GM12874 (cell line): ENCODE measurements around the gene IGHMBP2.

Experiments
- TF ChIP-seq, protein P1 (sequence below): IDR thresholded peaks from 2 replicates; pipeline ENCODE4 v1.5.1; 2011; ENCODE audit warnings: low read depth, mild to moderate bottlenecking, control low read depth, low read length, moderate library complexity; ENCODE audit not compliant: insufficient read depth

Gene IGHMBP2

DNA sequence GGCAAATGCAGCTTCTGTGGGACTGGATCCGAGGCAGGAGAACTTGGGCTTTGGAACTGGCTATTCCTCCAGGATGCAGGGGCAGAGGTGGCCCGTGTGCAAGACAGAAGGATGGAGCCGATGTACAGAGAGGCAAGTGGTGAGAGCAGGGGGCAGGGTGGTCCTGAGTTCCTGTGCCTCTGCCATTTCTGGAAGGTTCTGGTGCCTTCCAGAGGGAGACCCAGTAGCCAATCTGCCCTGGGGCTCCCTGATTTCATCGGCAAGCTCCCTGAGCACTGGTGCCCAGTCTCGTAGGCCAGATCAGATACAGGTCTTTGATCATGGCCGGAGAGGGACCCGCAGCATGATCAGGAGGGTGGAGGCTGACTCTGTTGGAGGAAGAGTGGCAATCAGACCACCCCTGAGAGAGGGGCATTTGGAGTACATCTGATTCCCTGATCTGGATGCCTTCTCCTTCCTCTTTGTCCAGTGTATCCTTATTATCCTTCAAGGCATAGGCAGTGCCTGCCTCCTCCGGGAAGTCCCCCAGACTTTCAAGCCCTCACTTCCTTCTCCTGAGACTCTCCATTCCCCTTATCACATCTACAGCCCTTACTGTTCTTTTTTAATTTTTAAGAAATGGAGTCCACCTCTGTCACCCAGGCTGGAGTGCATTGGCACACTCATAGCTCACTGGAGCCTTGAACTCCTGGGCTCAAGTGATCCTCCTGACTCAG lies 67.4 kb downstream of the IGHMBP2 start:
- TF ChIP-seq, protein P1, sequence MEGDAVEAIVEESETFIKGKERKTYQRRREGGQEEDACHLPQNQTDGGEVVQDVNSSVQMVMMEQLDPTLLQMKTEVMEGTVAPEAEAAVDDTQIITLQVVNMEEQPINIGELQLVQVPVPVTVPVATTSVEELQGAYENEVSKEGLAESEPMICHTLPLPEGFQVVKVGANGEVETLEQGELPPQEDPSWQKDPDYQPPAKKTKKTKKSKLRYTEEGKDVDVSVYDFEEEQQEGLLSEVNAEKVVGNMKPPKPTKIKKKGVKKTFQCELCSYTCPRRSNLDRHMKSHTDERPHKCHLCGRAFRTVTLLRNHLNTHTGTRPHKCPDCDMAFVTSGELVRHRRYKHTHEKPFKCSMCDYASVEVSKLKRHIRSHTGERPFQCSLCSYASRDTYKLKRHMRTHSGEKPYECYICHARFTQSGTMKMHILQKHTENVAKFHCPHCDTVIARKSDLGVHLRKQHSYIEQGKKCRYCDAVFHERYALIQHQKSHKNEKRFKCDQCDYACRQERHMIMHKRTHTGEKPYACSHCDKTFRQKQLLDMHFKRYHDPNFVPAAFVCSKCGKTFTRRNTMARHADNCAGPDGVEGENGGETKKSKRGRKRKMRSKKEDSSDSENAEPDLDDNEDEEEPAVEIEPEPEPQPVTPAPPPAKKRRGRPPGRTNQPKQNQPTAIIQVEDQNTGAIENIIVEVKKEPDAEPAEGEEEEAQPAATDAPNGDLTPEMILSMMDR: no peak

- TF ChIP-seq, protein P1: no peak
Observed at GRCh38 chr11:68973219-68973618, 69.5 kb downstream of the IGHMBP2 start.

GRCh38 chr11:68974421-68975194 lies 70.9 kb downstream of the IGHMBP2 start:
- TF ChIP-seq, protein P1: no peak

- TF ChIP-seq, protein P1: no peak
Observed at GRCh38 chr11:68976095-68976494, 72.4 kb downstream of the IGHMBP2 start.

GRCh38 chr11:68976563-68976962 lies 72.9 kb downstream of the IGHMBP2 start:
- TF ChIP-seq, protein P1: no peak

DNA sequence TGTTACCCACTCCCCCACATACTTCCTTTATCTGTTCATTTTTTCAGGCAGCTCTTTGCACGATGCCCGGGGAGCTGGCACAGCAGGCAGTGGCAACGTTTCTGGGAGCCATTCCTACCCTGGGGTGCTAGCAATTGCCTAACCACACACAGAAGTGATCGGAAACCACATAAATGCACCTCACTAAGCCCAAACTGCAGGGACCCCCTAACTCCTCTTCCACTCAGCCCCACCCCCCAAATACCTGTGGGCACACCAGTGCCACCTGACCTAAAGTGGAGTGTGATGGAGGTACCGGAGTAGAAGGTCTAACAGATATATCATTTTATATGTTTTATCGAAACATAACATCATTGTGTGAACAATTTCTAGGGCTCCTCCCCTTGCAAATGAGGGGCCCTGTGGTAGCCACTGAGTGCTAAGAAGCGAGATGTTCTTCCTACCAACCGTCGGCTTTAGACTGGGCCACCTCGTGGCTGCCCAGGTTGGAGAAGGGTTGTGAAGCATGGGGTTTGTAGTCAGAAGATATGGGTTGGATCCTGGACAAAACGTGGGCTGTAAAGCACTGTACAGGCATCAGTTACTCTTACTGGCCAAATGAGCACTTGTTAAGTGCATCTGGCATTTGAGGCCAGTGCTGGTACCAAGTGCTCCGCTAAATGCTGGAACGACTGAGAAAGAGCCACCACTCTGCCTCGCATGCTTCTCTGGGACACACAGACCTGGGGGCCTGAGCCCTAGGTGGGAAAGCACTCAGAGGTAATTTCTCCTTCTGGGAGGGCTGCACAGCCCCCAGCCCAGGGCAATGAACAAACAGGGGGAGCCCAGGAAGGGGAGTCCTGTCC lies 74.3 kb downstream of the IGHMBP2 start:
- TF ChIP-seq, protein P1: no peak

GRCh38 chr11:68978626-68978930 lies 74.9 kb downstream of the IGHMBP2 start:
- TF ChIP-seq, protein P1: no peak
